HL-60/S4 treated with phorbol 12-myristate 13-acetate at 8.2 ng/mL for 4 days and 3 days (cell line): ENCODE measurements around the gene CDC42EP2.

ENCODE experiments used
- in situ Hi-C: fragments of 300-500 bp; cut with MboI; formaldehyde crosslinking; loops from 2 replicates; pipeline ENCODE4 v1.15.0; 2022; ENCODE audit warnings: low sequenced_read_pairs

CDC42EP2 gene

GRCh38 chr11:65355013-65355775, 40.5 kb downstream of the CDC42EP2 start:
- in situ Hi-C loops: no loop called here

- in situ Hi-C loops: no loop called here
Measured at GRCh38 chr11:65355776-65356393, 41.2 kb downstream of the CDC42EP2 start.

DNA sequence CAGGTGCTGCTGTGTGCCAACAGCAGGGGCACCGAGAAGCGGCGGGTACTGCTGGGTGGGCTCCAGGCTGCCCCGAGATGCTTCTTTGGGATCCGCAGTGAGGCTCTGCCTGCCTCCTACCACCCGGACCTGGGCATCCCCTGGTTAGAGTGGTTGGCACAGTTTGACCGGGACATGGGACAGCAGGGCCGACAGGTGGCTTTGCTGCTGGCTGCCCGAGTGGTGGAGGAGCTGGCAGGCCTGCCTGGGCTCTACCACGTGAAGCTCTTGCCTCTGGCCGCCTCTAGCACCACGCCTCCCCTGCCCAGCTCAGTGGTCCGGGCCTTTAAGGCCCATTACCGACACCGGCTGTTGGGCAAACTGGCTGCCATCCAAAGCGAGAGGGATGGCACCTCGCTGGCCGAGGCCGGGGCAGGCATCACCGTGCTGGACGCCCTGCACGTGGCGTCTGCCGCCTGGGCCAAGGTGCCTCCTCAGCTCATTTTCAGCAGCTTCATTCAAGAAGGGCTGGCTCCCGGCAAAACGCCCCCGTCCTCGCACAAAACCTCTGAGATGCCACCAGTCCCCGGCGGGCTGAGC, 41.8 kb downstream of the CDC42EP2 start:
- in situ Hi-C loops: no loop called here

GRCh38 chr11:65357856-65358356, 43.2 kb downstream of the CDC42EP2 start:
- in situ Hi-C loops: no loop called here

DNA sequence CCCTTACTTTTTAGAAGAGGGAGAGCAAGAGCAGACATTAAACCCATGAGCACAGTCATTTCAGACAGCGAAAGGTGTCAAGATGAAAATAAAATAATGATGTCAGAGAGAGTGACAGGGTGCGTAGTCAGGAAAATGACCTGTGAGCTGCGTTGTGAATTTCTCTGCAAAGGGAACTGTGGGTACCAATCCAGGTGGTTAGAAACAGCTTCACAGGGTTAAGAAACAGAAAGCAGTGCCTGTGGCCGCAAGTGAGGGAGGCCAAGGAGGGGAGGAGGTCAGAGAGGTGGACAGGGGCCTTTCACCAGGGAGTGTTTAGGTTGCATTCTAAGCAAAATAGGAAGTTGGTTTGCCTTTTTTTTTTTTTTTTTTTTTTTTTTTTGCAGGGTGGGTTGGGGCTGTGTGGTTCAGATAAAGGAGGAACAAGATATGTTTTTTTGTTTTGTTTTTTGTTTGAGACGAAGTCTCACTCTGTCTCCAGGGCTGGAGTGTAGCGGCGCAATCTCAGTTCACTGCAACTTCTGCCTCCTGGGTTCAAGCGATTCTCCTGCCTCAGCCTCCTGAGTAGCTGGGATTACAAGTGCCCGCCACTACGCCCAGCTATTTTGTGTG, 47.8 kb downstream of the CDC42EP2 start:
- in situ Hi-C loops: loop anchor here (10.0 kb wide), 1 partner anchor 152 kb away; no protein-coding TSS in a partner anchor

DNA sequence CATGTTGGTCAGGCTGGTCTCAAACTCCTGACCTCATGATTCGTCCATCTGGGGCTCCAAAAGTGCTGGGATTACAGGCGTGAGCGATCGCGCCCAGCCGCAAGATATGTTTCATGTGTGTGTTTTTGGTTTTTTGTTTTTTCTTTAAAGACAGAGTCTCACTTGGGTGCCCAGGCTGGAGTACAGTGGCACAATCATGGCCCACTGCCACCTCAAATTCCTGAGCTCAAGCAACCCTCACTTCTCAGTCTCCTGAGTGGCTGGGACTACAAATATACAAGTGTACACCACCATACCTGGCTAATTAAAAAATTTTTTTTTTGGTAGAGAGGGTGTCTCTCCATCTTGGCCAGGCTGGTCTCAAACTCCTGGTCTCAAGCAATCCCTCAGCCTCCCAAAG, 48.3 kb downstream of the CDC42EP2 start:
- in situ Hi-C loops: loop anchor here (10.0 kb wide), 1 partner anchor 152 kb away; no protein-coding TSS in a partner anchor

GRCh38 chr11:65363770-65364169, 49.1 kb downstream of the CDC42EP2 start:
- in situ Hi-C loops: loop anchor here (10.0 kb wide), 1 partner anchor 151 kb away; no protein-coding TSS in a partner anchor

DNA sequence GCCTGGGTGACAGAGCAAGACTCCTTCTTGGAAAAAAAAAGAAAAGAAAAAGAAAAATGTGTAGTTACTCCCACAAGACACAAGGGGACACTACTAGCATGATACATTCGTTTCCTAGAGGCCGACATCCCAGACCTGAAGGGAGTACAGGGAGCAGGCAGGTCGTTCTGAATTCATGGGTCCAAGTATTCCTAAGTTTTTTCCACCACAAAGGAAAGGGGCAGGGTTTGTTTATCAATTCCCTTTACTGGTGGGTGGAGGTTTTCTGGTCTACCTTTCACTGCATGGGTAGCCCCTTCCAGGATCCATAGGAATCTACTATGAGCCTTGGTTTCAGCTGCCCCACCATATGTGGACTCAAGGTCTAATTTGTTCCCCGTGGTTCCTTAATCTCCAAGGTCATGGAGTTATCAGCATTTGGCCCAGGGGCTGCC, 51.7 kb downstream of the CDC42EP2 start:
- in situ Hi-C loops: loop anchor here (10.0 kb wide), 1 partner anchor 148 kb away; no protein-coding TSS in a partner anchor

DNA sequence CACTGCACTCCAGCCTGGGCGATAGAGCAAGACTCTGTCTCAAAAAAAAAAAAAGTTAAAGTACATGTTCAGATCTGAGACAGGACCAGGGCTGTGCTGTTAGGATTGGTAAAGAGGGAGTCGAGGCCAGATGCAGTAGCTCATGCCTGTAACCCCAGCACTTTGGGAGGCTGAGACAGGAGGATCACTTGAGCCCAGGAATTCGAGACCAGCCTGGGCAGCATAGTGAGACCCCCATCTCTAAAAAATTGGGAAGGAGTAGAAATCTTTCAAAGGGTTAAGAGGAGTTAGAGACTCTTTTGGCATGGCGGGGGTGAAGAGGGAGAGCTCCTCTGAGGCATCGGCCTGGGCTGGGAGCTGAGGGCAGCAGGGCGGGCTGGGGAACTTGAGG, 56.0 kb downstream of the CDC42EP2 start:
- in situ Hi-C loops: no loop called here
